Measurements from ENCODE around the gene PHLDA2. TPM values are rescaled to one million over a fixed set of nuclear protein-coding genes. Genes with fewer than 3 reads are reported as not detected.

The PHLDA2 gene
- total and polyA plus RNA-seq, 2 donors (not counting 3 experiments of a cell fraction or from before 2014, with no cell fraction given), result 38.5 to 44.5 TPM

DNA sequence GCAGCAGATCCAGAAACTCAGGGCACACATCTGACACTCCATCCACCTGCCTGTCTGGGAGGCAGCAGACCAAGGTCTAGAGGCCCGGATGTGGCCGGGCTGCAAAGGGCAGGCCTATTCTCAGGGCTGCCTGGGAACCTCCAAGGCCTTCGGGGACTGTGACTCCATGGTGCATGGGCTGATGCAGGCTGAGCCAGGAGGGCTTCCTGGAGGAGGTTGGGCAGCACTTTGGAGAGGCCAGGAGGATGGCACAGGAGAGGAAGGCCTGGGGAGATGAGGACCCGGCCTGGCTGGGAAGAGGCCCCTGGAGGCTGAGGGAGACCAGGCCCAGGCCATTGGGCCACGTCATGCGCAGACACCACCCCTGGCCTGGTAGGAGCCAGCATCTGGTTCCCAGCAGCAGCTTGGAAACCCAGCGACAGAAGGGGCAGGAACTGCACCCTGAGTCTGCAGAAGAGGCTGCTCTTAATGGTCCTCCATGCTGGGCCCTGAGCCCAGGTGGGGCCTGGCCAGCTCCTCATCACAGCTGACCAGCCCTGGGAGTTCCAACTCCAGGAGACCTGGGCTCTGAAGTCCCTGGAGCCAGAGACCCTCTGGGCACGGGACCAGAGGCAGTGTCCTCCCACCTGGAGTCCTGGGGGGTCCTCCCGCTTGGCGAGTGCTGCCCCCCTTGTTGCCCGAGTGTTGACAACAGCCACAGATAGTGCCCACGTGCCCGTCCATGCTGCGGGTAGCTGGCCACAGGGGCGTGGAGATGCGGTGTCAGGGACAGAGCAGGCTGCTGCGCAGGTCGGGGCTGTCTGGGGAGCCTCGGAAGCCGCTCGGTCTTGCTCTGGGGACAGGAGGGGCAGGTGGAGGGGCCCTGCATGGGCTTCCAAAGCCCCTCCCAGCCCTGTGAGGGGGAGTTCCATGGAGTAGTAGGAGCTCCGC, 5.5 kb downstream of the PHLDA2 start:
- H4K20me1 ChIP-seq (replicated peaks; ENCODE audit: control insufficient read depth, extremely low read depth, insufficient read depth, low read length), result no peaks in the 10 kb centered on the region

DNA sequence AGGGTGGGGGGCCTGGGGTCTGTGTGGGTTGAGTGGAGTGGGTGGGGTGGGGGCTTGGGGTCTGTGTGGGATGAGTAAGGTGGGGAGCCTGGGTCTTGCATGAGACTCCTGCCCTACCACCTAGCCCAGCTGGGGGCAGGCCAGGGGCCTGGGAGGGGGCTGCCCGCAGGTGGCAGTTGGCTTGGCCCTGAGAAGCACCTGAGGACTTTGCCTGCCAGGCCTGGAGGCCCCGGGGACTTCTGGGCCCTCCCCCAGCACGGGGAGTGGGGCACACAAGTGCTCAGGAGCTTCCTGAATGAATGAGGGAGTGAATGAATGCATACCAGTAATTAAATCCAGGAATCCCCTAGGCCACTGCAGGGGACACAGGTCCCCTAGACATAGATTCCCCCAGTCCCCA, 6.6 kb downstream of the PHLDA2 start:
- no peak overlapping the region for H3K4me2 ChIP-seq (ENCODE audit: insufficient read depth, low read length)
- CTCF ChIA-PET, result interaction anchor here (0.8 kb wide), 1 partner anchor 390 kb away, joined by 4 read pairs; no protein-coding TSS in a partner anchor
- H3K9ac ChIP-seq (replicated peaks; ENCODE audit: extremely low read depth, insufficient read depth, low read length), result no peak overlapping the region
- dilution Hi-C loops (cut with MboI; ENCODE audit: extremely low pct_ligation_motif_present, low sequenced_read_pairs), result no loop called here
- no peak for TF ChIP-seq POLR2A (IDR thresholded peaks at IDR 0.05; ENCODE audit: low read depth, low read length)
- TF ChIP-seq CTCF (IDR thresholded peaks at IDR 0.05; ENCODE audit: extremely low read depth in 1 of 2, insufficient read depth in 1 of 2, low read depth in 1 of 2, low read length in 2 of 2), result no peak
- TF ChIP-seq GATA2 (IDR thresholded peaks at IDR 0.05; ENCODE audit: insufficient read depth, insufficient read length, low read depth, low read length), result no peak
- no peak for TF ChIP-seq POLR2AphosphoS5 (IDR thresholded peaks at IDR 0.05; ENCODE audit: insufficient read depth, low read depth, low read length)
- no peak for TF ChIP-seq MYC (IDR thresholded peaks at IDR 0.05; ENCODE audit: low read depth, low read length)
- TF ChIP-seq, protein P1, sequence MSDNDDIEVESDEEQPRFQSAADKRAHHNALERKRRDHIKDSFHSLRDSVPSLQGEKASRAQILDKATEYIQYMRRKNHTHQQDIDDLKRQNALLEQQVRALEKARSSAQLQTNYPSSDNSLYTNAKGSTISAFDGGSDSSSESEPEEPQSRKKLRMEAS (IDR thresholded peaks at IDR 0.05; ENCODE audit: insufficient read depth, insufficient read length), result no peak
- no peak for TF ChIP-seq JUN (IDR thresholded peaks at IDR 0.05; ENCODE audit: borderline replicate concordance, insufficient read depth, insufficient read length, low read depth)
- H2AFZ ChIP-seq (ENCODE audit: low read depth, low read length), result no peak overlapping the region
- DNase-seq (ENCODE audit: low read depth, low spot score) (no peak), FAIRE-seq (no peak)
- H3K27ac ChIP-seq (ENCODE audit: insufficient read depth, low read depth, low read length), result no peak overlapping the region
- peaks cover under 1% of the 10 kb centered on the region for H3K4me1 ChIP-seq (ENCODE audit: control insufficient read depth, extremely low read depth, insufficient read depth, low read length)
- H3K4me3 ChIP-seq (replicated peaks in 1 of 3; ENCODE audit: insufficient read depth in 1 of 3, low read depth in 1 of 3, low read length in 3 of 3), result no peak overlapping the region
- no peaks in the 10 kb centered on the region for H4K20me1 ChIP-seq (replicated peaks; ENCODE audit: control insufficient read depth, extremely low read depth, insufficient read depth, low read length)
- no peaks in the 10 kb centered on the region for H3K9me1 ChIP-seq (replicated peaks; ENCODE audit: control insufficient read depth, extremely low read depth, insufficient read depth, low read length)
- no peaks in the 10 kb centered on the region for H3K27me3 ChIP-seq (ENCODE audit: control insufficient read depth in 2 of 2, insufficient read depth in 2 of 2, low read length in 2 of 2)
- no peaks in the 10 kb centered on the region for H3K36me3 ChIP-seq (ENCODE audit: control insufficient read depth in 2 of 2, extremely low read depth in 1 of 2, insufficient read depth in 2 of 2, low read length in 2 of 2)
- intact Hi-C loops (cut with micrococcal nuclease), result no loop called here
- POLR2A ChIA-PET, result no interaction called here
- peaks cover 14% of the 10 kb centered on the region for H3K79me2 ChIP-seq (ENCODE audit: control insufficient read depth, insufficient read depth, low read length)
- BruUV-seq (replicated peaks), result no TSS peak
- H3K9me3 ChIP-seq (replicated peaks; ENCODE audit: control insufficient read depth, insufficient read depth, low read length), result no peaks in the 10 kb centered on the region

More for the DNA sequence above, 5.5 kb downstream of the PHLDA2 start:
- no peak overlapping the region for H3K9ac ChIP-seq (replicated peaks; ENCODE audit: extremely low read depth, insufficient read depth, low read length)
- intact Hi-C loops (cut with micrococcal nuclease), result no loop called here
- BruUV-seq (replicated peaks), result no TSS peak
- H3K27ac ChIP-seq (ENCODE audit: insufficient read depth, low read depth, low read length), result no peak overlapping the region
- ChIA-PET POLR2A (no interaction called here), CTCF (interaction anchor here (0.6 to 1.8 kb wide), 3 partner anchors 25 to 205 kb away, joined by 3 to 9 read pairs (median 3); no protein-coding TSS in a partner anchor)
- FAIRE-seq, result no peak
- no peaks in the 10 kb centered on the region for H3K36me3 ChIP-seq (ENCODE audit: control insufficient read depth in 2 of 2, extremely low read depth in 1 of 2, insufficient read depth in 2 of 2, low read length in 2 of 2)
- no peak overlapping the region for H2AFZ ChIP-seq (ENCODE audit: low read depth, low read length)
- no peak for DNase-seq (ENCODE audit: low read depth, low spot score)
- H3K4me3 ChIP-seq (replicated peaks in 1 of 3; ENCODE audit: insufficient read depth in 1 of 3, low read depth in 1 of 3, low read length in 3 of 3), result no peak overlapping the region
- H3K79me2 ChIP-seq (ENCODE audit: control insufficient read depth, insufficient read depth, low read length), result peaks cover 25% of the 10 kb centered on the region
- TF ChIP-seq POLR2A (IDR thresholded peaks at IDR 0.05; ENCODE audit: low read depth, low read length) (no peak), JUN (IDR thresholded peaks at IDR 0.05; ENCODE audit: borderline replicate concordance, insufficient read depth, insufficient read length, low read depth) (no peak), FOS (IDR thresholded peaks at IDR 0.05; ENCODE audit: borderline replicate concordance, insufficient read depth, low read length) (no peak)
- H3K4me2 ChIP-seq (ENCODE audit: insufficient read depth, low read length), result no peak overlapping the region
- H3K27me3 ChIP-seq (ENCODE audit: control insufficient read depth in 2 of 2, insufficient read depth in 2 of 2, low read length in 2 of 2), result no peaks in the 10 kb centered on the region
- H3K4me1 ChIP-seq (ENCODE audit: control insufficient read depth, extremely low read depth, insufficient read depth, low read length), result peaks cover 4% of the 10 kb centered on the region
- no peaks in the 10 kb centered on the region for H3K9me3 ChIP-seq (replicated peaks; ENCODE audit: control insufficient read depth, insufficient read depth, low read length)
- H3K9me1 ChIP-seq (replicated peaks; ENCODE audit: control insufficient read depth, extremely low read depth, insufficient read depth, low read length), result no peaks in the 10 kb centered on the region
- dilution Hi-C loops (cut with MboI; ENCODE audit: extremely low pct_ligation_motif_present, low sequenced_read_pairs), result no loop called here

Data from endothelial cell of umbilical vein (primary cell).